ENCODE results near the gene PEX10.

- TF ChIP-seq CTCF (conservative IDR thresholded peaks at IDR 0.05) (no peak), ZFX (IDR thresholded peaks at IDR 0.05) (peak; percentile 52; the same call in 1 of the 2 replicates)
Measured at GRCh38 chr1:2438038-2438437, 25.7 kb upstream of the PEX10 start.

Data from C4-2B (cell line).